ENCODE results near the gene CCDC13.

Gene CCDC13

GRCh38 chr3:42752961-42753360 lies 20.1 kb downstream of the CCDC13 start:
- H3K9me3 Mint-ChIP-seq: no peaks in the 10 kb centered on the region
- H3K27me3 Mint-ChIP-seq (ENCODE audit: low read depth, poor library complexity): peaks cover 7% of the 10 kb centered on the region
- H3K36me3 Mint-ChIP-seq (ENCODE audit: low read depth): no peaks in the 10 kb centered on the region
- DNase-seq: no peak
- peaks cover 6% of the 10 kb centered on the region for H3K4me1 Mint-ChIP-seq
- TF ChIP-seq, protein P1, sequence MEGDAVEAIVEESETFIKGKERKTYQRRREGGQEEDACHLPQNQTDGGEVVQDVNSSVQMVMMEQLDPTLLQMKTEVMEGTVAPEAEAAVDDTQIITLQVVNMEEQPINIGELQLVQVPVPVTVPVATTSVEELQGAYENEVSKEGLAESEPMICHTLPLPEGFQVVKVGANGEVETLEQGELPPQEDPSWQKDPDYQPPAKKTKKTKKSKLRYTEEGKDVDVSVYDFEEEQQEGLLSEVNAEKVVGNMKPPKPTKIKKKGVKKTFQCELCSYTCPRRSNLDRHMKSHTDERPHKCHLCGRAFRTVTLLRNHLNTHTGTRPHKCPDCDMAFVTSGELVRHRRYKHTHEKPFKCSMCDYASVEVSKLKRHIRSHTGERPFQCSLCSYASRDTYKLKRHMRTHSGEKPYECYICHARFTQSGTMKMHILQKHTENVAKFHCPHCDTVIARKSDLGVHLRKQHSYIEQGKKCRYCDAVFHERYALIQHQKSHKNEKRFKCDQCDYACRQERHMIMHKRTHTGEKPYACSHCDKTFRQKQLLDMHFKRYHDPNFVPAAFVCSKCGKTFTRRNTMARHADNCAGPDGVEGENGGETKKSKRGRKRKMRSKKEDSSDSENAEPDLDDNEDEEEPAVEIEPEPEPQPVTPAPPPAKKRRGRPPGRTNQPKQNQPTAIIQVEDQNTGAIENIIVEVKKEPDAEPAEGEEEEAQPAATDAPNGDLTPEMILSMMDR (IDR thresholded peaks at IDR 0.05): no peak
- H3K4me3 Mint-ChIP-seq: no peak overlapping the region
- H3K27ac Mint-ChIP-seq: no peak overlapping the region

DNA sequence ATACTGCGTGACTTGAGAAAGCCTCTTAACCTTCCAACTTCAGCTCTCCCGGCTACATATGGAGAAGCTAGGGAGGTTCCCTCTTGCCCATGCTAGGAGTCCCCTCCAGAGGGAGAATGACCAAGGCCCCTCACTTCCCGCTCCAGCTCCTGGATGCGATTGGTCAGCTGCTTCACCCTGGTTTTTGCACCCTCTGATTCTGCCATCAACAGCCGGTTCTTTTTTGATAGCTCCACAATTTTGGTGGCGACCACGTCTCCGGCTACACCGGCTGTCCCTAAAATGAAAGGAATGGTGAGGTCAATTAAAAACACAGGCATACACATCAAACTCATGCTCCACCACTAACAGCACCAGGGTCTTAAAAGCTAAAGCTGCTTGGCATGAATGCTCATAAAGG lies 20.6 kb downstream of the CCDC13 start:
- Mint-ChIP-seq H3K4me3 (no peak overlapping the region), H3K27me3 (ENCODE audit: low read depth, poor library complexity) (peaks cover 7% of the 10 kb centered on the region), H3K27ac (no peak overlapping the region), H3K4me1 (peaks cover 8% of the 10 kb centered on the region), H3K9me3 (no peaks in the 10 kb centered on the region), H3K36me3 (ENCODE audit: low read depth) (no peaks in the 10 kb centered on the region)
- no peak for DNase-seq
- TF ChIP-seq, protein P1 (IDR thresholded peaks at IDR 0.05): no peak

DNA sequence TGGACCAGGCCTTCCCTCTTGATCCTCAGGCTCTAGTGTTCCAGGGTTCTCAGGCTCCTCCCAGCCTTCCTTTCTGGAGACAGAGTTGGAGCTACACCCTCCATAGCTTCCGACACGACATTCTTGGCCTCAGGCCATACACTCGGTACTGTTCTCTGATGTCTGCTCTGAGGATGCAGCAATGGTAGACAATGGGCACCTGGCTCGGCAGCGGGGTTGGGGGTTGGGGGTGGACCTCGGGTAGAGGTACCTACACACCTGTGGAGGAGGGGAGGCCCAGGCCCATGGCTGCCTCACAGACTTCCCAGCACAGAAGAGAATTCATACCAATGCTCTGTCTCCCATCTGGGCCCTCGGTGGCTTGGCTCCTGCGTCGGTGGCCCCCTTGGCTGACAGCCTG lies 21.4 kb downstream of the CCDC13 start:
- Mint-ChIP-seq H3K4me1 (peaks cover 11% of the 10 kb centered on the region), H3K27me3 (ENCODE audit: low read depth, poor library complexity) (peaks cover 4% of the 10 kb centered on the region), H3K36me3 (ENCODE audit: low read depth) (no peaks in the 10 kb centered on the region), H3K27ac (peak overlapping the region; percentile 71), H3K4me3 (no peak overlapping the region), H3K9me3 (no peaks in the 10 kb centered on the region)
- TF ChIP-seq, protein P1 (IDR thresholded peaks at IDR 0.05): no peak
- DNase-seq: no peak

- DNase-seq: no peak
- Mint-ChIP-seq H3K36me3 (ENCODE audit: low read depth) (no peaks in the 10 kb centered on the region), H3K9me3 (no peaks in the 10 kb centered on the region), H3K4me3 (no peak overlapping the region), H3K27ac (no peak overlapping the region), H3K27me3 (ENCODE audit: low read depth, poor library complexity) (peaks cover 3% of the 10 kb centered on the region), H3K4me1 (peaks cover 19% of the 10 kb centered on the region)
- TF ChIP-seq, protein P1 (IDR thresholded peaks at IDR 0.05): no peak
Observed at GRCh38 chr3:42750834-42751233, 22.2 kb downstream of the CCDC13 start.

- Mint-ChIP-seq H3K36me3 (ENCODE audit: low read depth) (no peaks in the 10 kb centered on the region), H3K4me3 (no peak overlapping the region), H3K4me1 (peaks cover 27% of the 10 kb centered on the region), H3K27ac (no peak overlapping the region), H3K9me3 (no peaks in the 10 kb centered on the region), H3K27me3 (ENCODE audit: low read depth, poor library complexity) (no peaks in the 10 kb centered on the region)
- DNase-seq: no peak
- TF ChIP-seq, protein P1 (IDR thresholded peaks at IDR 0.05): peak; percentile 18
Observed at GRCh38 chr3:42749753-42750231, 23.3 kb downstream of the CCDC13 start.

- H3K4me3 Mint-ChIP-seq: no peak overlapping the region
- TF ChIP-seq, protein P1 (IDR thresholded peaks at IDR 0.05): no peak
- DNase-seq: no peak
- H3K36me3 Mint-ChIP-seq (ENCODE audit: low read depth): no peaks in the 10 kb centered on the region
- no peaks in the 10 kb centered on the region for H3K9me3 Mint-ChIP-seq
- H3K4me1 Mint-ChIP-seq: peaks cover 27% of the 10 kb centered on the region
- no peaks in the 10 kb centered on the region for H3K27me3 Mint-ChIP-seq (ENCODE audit: low read depth, poor library complexity)
- H3K27ac Mint-ChIP-seq: no peak overlapping the region
Observed at GRCh38 chr3:42749025-42749752, 23.9 kb downstream of the CCDC13 start.

Measured in nephron progenitor cell (in vitro differentiated cells).